Keratinocyte (primary cell): Measurements from ENCODE around the gene SLC10A4.

Experiments used
- CTCF ChIP-seq, 3 experiments: IDR thresholded peaks in 1 of 3; conservative IDR thresholded peaks in 1 of 3; optimal IDR thresholded peaks in 1 of 3; 2 replicates in 2 of 3; 3 replicates in 1 of 3; pipeline versions ENCODE3 to v1.5.1; 2011; ENCODE audit warnings: low read length in 3 of 3, mild to moderate bottlenecking in 3 of 3, moderate library complexity in 2 of 3, control low read depth in 1 of 3, inconsistent platforms in 1 of 3; ENCODE audit not compliant: insufficient read depth in 2 of 3; ENCODE audit errors: extremely low read depth in 1 of 3
- EZH2 ChIP-seq: IDR thresholded peaks from one replicate; pipeline ENCODE4 v1.6.1; 2012; ENCODE audit warnings: inconsistent platforms, mild to moderate bottlenecking, low read length, moderate library complexity

- TF ChIP-seq CTCF (optimal IDR thresholded peaks at IDR 0.05 in 1 of 3, IDR thresholded peaks at IDR 0.05 in 1 of 3, conservative IDR thresholded peaks at IDR 0.05 in 1 of 3; ENCODE audit: extremely low read depth in 1 of 3, insufficient read depth in 2 of 3, low read length in 3 of 3) (no peak), EZH2 (no peak)
These were observed 34.0 kb upstream of the SLC10A4 start for GRCh38 chr4:48449151-48449550.
